HG03575 (cell line): Measurements from ENCODE around the gene PRXL2A.

Experiments used
- ATAC-seq: cut with Tn5 transposase; IDR thresholded peaks from one replicate; pipeline ENCODE4 v1.9.1; 2021; ENCODE audit not compliant: unreplicated experiment, insufficient number of reproducible peaks, low FRiP score; ENCODE audit errors: extremely low read depth

The PRXL2A gene

DNA sequence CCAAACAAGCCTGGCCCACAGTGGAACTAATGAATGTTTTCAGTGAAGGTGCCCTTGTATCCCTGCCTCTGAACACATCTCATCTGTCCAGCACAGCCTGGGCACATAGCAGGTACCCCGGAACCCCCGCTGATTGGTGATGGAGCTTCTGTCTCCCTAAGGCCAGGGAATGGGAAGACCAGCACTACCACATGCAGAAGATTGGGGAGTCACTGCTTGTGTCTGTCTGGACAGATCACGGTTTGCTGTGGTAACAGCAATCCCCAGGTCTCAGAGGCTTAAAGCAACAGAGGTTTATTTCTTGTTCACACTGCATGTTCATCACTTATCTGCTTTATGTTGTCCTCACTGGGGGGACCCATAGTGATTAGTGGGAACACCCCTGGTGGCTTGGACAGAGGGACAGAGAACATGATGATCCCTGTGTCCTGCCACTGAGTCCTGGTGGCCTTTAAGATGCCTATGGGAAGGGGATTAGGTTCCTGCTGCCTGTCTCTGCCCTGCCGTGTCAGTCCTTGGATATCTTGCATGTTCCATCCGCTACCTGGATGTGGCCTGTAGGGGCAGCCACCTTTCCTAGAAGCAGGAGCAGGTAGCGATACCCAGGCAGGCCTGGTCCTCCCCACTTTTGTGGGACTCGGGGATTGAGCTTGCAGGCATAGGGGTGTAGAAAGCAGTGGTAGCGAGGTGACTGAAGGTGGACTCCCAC, 49.4 kb downstream of the PRXL2A start:
- no peak for ATAC-seq

DNA sequence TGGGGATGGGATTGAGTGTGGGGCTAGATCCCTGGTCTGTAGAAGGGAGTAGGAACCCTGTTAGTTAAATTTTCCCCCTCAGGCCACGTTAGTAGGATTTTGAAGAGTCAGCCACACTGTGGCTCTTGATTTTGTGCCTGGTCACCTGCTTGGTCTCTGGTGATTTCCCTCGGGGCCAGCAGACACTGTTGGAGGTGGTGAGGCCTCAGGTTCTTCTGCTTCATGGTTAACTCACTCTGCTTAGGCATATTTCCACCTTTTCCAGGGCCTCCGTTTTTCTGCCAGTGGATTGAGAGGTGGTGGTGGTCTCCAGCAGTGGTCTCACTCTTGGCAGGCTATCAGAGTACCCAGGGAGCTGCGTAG, 49.9 kb downstream of the PRXL2A start:
- ATAC-seq: no peak

- ATAC-seq: no peak
Observed at GRCh38 chr10:80458638-80459037, 50.3 kb downstream of the PRXL2A start.

GRCh38 chr10:80459047-80459865, 50.9 kb downstream of the PRXL2A start:
- peak; percentile 38 for ATAC-seq

- ATAC-seq: no peak
Observed at GRCh38 chr10:80460399-80461207, 52.3 kb downstream of the PRXL2A start.

DNA sequence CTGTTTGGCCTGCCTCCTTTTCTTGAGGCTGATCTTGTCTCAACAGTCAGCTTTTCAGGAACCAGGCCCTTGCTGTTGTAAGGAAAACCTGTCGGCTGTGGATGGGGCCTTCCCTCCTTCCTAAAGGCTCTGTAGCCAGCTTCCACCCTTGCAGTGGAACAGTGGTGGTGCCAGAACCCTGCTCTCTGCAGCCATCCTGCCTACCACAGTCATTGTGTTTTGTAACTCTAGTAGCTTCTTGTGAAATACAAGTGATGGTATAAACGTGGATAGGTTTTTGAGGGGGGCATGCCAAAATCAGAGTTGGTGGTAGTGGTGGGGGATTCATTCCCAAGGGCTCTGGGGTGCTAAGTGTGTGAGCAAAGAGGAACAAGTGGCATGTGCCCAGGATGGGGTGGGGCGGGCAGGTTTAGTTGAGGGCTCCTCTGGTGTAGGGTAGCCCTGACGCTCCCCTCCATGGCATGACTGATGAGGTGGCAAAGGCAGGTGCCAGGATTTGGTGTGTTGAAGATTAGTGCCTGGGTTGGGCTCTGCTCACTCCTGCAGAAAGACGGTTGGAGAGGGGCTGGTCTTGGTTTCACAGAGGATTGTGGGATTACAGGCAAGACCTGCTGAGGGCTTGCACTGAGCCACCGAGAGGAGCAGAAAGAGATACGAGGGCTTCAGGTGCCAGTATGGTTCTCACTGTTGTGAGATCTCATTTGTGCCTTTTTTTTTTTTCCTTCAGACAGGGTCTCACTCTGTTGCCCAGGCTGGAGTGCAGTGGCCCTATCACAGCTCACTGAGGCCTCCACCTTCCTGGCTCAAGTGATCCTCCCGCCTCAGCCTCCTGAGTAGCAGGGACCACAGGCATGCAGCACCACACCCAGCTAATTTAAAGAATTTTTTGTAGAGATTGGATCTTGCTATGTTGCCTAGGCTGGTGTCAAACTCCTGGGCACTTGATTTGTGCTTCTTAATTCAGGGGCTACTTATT, 53.1 kb downstream of the PRXL2A start:
- no peak for ATAC-seq

DNA sequence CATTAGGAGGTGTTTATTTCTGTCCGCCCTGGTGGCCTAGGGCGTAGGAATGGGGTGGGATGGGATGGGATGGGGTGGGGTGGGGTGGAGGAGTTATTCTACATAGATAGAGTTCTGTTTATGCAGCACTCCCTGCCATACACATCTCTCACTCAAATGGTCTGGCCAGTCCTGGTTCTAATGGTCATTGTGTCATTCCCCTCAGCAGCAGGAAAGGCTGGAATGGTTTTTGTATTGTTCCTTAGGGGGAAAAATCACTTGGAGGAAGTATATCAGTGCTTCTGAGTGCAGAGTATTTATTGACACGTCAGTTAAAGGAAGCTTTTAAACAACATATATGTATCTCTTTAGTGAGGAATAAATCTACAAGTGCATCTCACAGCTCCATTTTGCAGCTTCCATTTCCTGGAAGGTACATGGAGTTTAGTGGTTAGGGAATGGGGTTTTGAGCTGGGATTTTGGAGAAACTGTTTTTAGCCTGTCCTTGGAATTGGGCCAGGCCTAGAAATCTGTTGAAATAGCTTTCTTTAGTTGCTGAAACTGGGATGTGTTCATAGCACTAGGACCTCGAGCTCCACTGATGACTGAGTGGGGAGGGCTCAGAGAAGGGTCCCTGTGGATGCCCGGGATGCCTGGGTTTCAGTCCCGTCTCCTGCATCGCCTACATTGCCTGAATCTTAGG, 54.1 kb downstream of the PRXL2A start:
- ATAC-seq: no peak

- ATAC-seq: no peak
Observed at GRCh38 chr10:80462981-80463741, 54.8 kb downstream of the PRXL2A start.

DNA sequence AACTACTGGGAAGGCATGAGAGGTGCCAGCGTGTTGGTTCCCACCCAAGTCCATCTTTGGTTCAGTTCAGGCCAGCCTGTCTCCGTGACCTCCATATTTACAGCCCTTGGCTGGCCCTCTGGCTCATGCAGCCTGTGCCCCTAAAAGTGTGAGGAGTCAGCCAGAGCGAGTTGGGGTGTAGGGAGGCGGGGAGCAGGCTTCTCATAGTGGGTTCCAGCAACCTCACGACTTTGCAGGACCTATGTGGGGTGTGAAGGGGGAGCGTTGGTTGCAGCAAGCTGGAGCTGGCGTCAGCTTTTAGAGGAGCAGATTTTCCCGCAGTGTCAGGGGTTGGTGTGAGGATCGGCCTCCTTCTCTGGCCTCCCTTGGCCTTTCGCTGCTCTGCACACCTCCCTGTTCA, 55.5 kb downstream of the PRXL2A start:
- no peak for ATAC-seq

GRCh38 chr10:80464557-80465450, 56.5 kb downstream of the PRXL2A start:
- ATAC-seq: no peak

- ATAC-seq: no peak
Observed at GRCh38 chr10:80465451-80465835, 57.1 kb downstream of the PRXL2A start.

DNA sequence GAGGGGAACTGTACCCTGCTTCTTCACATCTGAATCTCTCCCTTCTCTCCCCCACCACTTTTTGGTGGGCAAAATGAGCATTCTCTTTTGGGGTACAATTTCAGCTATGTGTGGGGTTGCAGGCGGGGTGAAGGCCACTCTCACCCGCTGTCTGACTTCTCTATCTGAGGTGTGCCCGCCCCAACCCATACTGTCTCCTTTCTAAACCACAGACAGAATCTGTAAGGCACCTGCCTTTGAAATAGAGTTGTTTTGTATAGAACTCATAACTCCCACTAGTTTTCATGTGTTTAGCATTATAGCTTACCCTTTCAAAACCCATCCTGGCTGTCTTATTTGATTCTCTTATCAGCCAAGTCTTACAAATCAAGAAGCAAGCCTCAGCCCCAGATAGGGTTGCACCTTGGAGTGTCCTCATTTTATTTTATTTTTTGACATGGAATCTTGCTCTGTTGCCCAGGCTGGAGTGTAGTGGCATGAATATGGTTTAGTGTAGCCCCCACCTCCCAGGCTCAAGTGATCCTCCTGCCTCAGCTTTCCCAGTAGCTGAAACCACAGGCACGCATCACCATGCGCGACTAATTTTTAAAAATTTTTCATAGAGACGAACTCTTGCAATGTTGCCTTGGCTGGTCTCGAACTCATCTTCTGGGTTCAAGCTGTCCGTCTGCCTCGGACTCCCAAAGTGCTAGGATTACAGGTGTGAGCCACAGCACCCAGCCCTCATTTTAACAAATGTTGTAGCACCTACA, 57.7 kb downstream of the PRXL2A start:
- ATAC-seq: no peak

GRCh38 chr10:80466724-80467326, 58.5 kb downstream of the PRXL2A start:
- ATAC-seq: no peak

DNA sequence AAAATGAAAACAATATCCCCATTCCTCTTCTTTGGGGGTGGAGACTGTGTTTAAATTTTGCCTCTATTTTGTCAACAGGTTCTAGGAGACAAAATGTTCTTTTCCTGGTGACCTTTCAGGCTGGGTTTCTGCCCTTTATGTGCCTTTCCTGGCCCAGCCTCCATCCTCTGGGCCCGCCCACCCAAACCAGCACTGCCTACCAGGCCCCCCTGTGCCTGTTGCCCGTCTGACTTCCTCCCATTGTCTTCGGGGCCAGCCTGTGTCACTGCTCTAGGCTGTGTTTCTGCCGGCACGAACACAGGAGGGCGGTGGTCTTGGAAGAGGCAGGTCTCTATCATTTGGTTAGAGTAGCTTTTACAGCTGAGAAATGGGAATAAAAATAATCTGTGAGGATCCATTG, 59.7 kb downstream of the PRXL2A start:
- ATAC-seq: no peak

- no peak for ATAC-seq
Observed at GRCh38 chr10:80468806-80469421, 60.6 kb downstream of the PRXL2A start.
